HG02798 (cell line): Measurements from ENCODE around the gene SLIT3.

Experiments
- ATAC-seq: cut with Tn5 transposase; IDR thresholded peaks from one replicate; pipeline ENCODE4 v1.9.1; 2021; ENCODE audit warnings: mild to moderate bottlenecking; ENCODE audit not compliant: unreplicated experiment, poor library complexity

SLIT3 gene

DNA sequence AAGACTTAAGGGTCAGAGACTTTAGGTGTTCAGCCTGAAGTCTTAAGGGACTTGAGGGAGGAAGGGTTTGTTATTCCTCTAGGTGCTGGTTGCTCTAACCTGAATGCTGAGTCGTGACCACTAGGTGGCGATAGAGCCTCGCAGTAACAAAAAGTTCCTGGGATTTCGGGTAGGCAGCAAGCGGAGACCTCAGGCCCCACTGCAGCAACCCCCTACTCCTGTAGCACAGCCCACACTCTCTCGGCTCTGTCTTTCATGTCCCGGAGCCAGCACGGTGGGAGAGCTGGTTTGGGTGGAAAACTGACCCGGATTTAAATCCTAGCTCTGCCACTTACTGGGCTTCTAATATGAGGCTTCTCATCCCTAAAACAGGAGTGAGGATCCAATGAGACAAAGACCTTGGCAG, 621.4 kb downstream of the SLIT3 start:
- peak; percentile 67 for ATAC-seq

DNA sequence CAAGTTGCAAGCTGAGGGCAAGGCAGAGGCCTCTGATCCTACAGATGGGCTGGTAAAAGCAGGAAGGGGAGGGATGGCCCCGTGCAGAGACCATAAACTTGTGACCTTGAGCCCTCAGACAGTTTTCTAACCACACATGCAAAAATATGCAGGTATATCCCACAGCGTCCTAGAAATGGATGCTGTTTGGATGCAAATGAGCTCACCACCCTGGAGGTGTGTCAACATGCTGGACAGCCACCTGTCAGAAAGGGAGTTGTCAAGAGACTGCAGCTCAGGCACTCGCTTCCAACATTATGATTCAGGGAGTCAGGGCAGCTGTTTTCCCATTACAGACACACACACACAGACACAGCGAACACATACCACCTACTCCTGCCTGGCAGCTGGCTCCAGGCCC, 624.4 kb downstream of the SLIT3 start:
- ATAC-seq: no peak

DNA sequence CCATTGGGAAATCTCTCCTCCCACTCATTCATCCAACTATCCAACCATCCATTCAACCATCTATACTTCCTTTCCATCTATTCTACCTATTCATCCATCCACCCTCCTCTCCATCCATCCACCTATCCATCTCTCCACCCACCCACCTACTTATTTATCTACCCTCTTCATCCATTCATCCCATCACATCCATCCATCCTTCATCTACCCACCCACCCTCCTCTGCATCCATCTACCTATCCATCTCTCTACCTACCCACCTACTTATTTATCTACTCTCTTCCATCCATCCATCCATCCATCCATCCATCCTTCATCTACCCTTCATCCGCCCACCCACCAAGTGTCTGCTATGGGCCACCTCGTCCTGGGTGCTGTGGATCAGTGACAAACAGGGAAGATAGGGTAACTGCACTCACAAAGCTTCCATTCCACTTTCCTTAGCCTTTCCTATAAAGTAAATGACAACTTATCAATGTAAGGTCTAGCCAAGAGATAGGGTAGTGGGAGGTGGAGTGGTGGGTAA, 625.0 kb downstream of the SLIT3 start:
- no peak for ATAC-seq

- ATAC-seq: no peak
Observed at GRCh38 chr5:168674893-168675482, 626.0 kb downstream of the SLIT3 start.

- ATAC-seq: no peak
Observed at GRCh38 chr5:168672888-168673287, 628.1 kb downstream of the SLIT3 start.

- ATAC-seq: no peak
Observed at GRCh38 chr5:168672016-168672415, 628.9 kb downstream of the SLIT3 start.

GRCh38 chr5:168670881-168671575, 629.9 kb downstream of the SLIT3 start:
- no peak for ATAC-seq

DNA sequence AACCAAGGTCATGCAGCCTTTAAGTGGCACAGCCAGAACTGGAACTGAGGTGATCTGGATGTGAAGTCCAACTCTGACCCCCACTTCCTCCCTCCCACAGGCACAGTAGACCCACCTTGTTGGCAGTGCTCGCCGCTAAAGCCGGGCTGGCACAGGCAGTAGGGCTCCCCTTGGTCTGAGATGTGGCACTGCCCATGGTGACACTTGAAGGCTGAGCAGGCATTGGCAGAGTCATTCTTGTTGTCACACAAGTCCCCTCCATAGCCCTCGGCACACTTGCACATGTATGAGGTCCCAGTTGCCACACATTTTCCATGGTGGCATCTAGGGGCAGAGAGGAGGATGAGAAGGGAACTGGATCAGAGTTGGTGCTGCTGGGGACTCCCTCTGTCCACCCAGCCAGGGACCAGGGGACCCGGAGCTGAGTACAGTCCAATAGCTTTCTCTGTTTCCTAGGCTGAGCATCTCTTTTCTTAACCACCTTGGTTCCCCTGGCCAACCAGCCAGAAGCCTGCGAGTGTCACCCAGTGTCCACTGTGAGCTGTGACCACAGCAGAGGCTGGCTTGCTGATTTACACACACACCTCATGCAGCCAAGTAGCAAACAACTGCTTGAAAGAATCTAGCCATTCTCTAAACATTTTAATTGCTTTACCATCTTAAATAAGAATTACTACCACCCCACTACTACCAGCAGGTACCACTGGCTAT, 631.1 kb downstream of the SLIT3 start:
- ATAC-seq: no peak

GRCh38 chr5:168669156-168669555, 631.8 kb downstream of the SLIT3 start:
- ATAC-seq: no peak

DNA sequence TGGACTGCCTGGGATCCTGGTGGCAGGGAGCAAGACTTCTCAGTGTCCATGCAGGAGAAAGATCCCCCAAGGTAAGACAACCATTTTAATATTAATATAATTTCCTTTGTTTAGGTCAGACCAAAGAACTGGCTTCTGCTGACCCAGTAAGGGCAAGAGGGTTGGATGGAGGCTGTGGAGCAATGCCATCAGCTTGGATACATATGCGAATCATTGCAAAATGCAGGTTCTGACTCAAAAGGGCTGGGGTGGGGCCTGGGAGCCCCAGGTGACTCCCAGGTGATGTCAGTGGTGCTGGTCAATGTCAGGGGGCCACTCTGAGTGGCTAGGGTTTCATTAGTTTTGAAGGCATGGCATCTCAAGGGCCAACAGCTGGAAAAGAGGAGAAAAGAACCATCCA, 632.9 kb downstream of the SLIT3 start:
- ATAC-seq: no peak

- no peak for ATAC-seq
Observed at GRCh38 chr5:168667301-168667840, 633.6 kb downstream of the SLIT3 start.

GRCh38 chr5:168666356-168666755, 634.6 kb downstream of the SLIT3 start:
- ATAC-seq: no peak

- no peak for ATAC-seq
Observed at GRCh38 chr5:168663276-168664004, 637.5 kb downstream of the SLIT3 start.

DNA sequence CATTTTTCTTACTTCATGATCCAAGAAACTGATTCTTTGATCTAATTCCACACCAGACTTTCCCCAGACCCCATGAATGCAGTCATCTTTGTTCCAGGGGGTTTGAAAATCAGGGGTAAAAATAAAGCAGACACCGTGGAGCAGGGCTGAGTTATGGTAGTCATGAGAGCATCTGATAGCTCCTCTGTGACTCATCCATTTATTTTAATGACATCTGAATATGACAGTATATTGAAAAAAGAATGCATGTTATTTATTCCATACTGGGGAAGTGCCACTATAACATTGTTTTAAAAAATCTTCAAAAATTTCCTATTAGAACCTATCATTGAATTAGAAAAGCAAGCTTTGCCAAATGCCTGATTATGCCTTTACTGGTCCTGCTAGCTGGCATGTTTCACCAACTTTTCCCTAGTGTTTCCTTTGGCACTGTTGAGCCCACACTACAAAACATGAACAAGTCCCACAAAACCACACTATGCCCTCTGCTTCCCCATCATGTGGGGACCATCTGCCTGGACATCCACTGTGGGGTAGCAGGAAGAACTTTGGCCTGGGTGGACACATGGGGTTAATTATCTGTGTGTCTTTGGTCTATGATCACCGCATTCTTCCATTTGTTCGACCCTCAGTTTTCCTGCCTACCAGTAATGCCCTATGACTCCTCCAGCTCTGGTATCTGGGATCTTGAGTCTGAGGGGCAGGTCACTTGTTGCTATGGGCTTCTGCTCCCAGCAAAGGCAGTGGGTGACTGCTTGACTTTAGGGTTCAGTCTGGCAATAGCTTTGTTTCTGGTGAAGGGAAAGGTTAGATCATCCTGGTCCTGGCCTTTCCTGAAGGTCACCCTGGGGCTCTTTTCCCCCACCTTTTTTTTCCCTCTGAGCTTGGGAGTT, 639.1 kb downstream of the SLIT3 start:
- ATAC-seq: no peak

GRCh38 chr5:168660691-168661090, 640.2 kb downstream of the SLIT3 start:
- ATAC-seq: no peak

DNA sequence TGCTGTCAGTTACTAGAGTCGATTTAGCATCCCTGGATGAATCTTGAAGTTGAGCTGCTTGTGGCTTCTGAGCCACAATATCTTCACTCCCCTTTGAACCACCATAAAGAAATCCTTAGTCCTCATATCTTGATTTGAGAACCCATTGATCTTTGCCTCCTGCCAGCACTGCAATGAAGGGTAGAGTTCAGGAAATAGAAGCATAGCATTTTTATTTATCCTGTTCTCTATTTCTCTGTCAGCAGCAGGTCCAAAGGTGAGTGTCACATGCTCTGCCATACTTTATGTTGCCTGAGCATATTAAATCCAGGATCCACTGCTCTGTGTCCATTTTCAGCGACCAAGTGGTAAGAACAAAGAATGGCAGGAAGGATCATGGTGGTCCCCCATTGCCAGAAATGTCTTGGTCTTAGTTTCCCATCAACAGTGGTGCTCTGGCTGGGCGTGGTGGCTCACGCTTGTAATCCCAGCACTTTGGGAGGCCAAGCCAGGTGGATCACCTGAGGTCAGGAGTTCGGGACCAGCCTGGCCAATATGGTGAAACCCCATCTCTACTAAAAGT, 641.6 kb downstream of the SLIT3 start:
- no peak for ATAC-seq

GRCh38 chr5:168658394-168658793, 642.5 kb downstream of the SLIT3 start:
- ATAC-seq: no peak

GRCh38 chr5:168656633-168657032, 644.3 kb downstream of the SLIT3 start:
- ATAC-seq: no peak

DNA sequence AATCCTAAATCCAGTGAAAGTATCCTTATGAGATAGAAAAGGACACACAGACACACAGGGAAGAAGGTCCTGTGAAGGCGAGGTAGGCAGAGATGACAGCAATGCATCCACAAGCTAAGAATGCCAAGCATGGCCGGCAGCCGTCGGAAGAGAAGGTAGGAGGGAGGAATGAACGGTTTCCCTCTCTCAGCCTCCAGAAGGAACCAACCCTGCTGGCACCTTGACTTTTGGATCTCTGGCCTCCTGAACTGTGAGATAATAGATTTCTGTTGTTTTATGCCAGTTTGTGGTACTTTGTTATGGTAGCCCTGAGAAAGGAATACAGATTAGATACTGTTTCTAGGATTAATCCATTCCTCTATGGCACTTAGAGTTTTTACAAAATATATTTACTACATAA, 645.6 kb downstream of the SLIT3 start:
- no peak for ATAC-seq
